Neural cell (in vitro differentiated cells): ENCODE data around the gene THRAP3. TPM values are rescaled to one million over a fixed set of nuclear protein-coding genes. Genes with fewer than 3 reads are reported as not detected.

ENCODE experiments used
- H2AFZ ChIP-seq: fragments of 200-600, 300-800 bp; sonication (generic), shearing (Covaris generic); 2 replicates; pipeline ENCODE4 v1.6.0; 2014; ENCODE audit warnings: low read depth, mild to moderate bottlenecking, antibody characterized with exemption, low read length, moderate library complexity
- H3F3A ChIP-seq: fragments of 200-600 bp; shearing (Covaris generic); 2 replicates; pipeline ENCODE4 v1.6.1; 2016; ENCODE audit warnings: mild to moderate bottlenecking, moderate library complexity, mixed read lengths, antibody characterized with exemption, low read length; ENCODE audit not compliant: insufficient read depth, poor library complexity, severe bottlenecking
- H3K27ac ChIP-seq: fragments of 200-600, 300-800 bp; sonication (generic), shearing (Covaris generic); 2 replicates; pipeline ENCODE4 v1.5.1; 2014; ENCODE audit warnings: mild to moderate bottlenecking, low read length, moderate library complexity
- H3K27me3 ChIP-seq: fragments of 300-800, 200-600 bp; sonication (generic), shearing (Covaris generic); 2 replicates; pipeline ENCODE4 v1.6.0; 2014; ENCODE audit warnings: mild to moderate bottlenecking, low read depth, low read length, moderate library complexity; ENCODE audit not compliant: insufficient read depth
- H3K36me3 ChIP-seq: fragments of 300-800, 200-600 bp; sonication (generic), shearing (Covaris generic); 2 replicates; pipeline ENCODE4 v1.5.1; 2014; ENCODE audit warnings: mild to moderate bottlenecking, antibody characterized with exemption, low read length, moderate library complexity; ENCODE audit not compliant: insufficient read depth
- H3K4me2 ChIP-seq: fragments of 300-800, 200-600 bp; sonication (generic), shearing (Covaris generic); 2 replicates; pipeline ENCODE4 v1.6.0; 2014; ENCODE audit warnings: mild to moderate bottlenecking, low read length
- H3K4me3 ChIP-seq: fragments of 300-800, 200-600 bp; sonication (generic), shearing (Covaris generic); 2 replicates; pipeline ENCODE4 v1.5.1; 2014; ENCODE audit warnings: mild to moderate bottlenecking, low read length, moderate library complexity
- H3K79me2 ChIP-seq: fragments of 200-600 bp; shearing (Covaris generic); replicated peaks from 2 replicates; pipeline ENCODE4 v1.6.0; 2014; ENCODE audit warnings: mild to moderate bottlenecking, low read length, moderate library complexity; ENCODE audit not compliant: insufficient read depth
- H3K9ac ChIP-seq: fragments of 300-800, 200-600 bp; sonication (generic), shearing (Covaris generic); 2 replicates; pipeline ENCODE4 v1.6.1; 2016; ENCODE audit warnings: mild to moderate bottlenecking, low read length, mixed read lengths
- H3K9me2 ChIP-seq: fragments of 200-600 bp; shearing (Covaris generic); 2 replicates; pipeline ENCODE4 v1.6.1; 2016; ENCODE audit warnings: mild to moderate bottlenecking, low read length, mixed read lengths; ENCODE audit not compliant: insufficient read depth
- H3K9me3 ChIP-seq: fragments of 200-600, 300-800 bp; sonication (generic), shearing (Covaris generic); 2 replicates; pipeline ENCODE4 v1.6.1; 2016; ENCODE audit warnings: mild to moderate bottlenecking, mixed run types, low read length, moderate library complexity, mixed read lengths
- H4K20me1 ChIP-seq: fragments of 200-600 bp; shearing (Covaris generic); 2 replicates; pipeline ENCODE4 v1.6.1; 2016; ENCODE audit warnings: mild to moderate bottlenecking, mixed run types; ENCODE audit not compliant: insufficient read depth
- CTCF ChIP-seq: fragments of 450-650 bp; IDR thresholded peaks from 2 replicates; pipeline ENCODE4 v1.5.1; 2014; ENCODE audit warnings: antibody characterized with exemption, mild to moderate bottlenecking, moderate library complexity; ENCODE audit not compliant: poor library complexity, severe bottlenecking
- EP300 ChIP-seq: fragments of 450-650 bp; conservative IDR thresholded peaks from 2 replicates; pipeline ENCODE4 v1.6.1; 2014; ENCODE audit warnings: antibody characterized with exemption, mild to moderate bottlenecking, moderate library complexity; ENCODE audit not compliant: poor library complexity, severe bottlenecking
- EZH2 ChIP-seq: fragments of 200-600, 300-800 bp; shearing (Covaris generic), sonication (generic); IDR thresholded peaks from 2 replicates; pipeline ENCODE4 v1.6.1; 2014; ENCODE audit warnings: antibody characterized with exemption, low read length, borderline replicate concordance, mild to moderate bottlenecking; ENCODE audit not compliant: insufficient read depth, poor library complexity, severe bottlenecking
- MXI1 ChIP-seq: fragments of 450-650 bp; conservative IDR thresholded peaks from 2 replicates; pipeline ENCODE4 v1.6.1; 2014; ENCODE audit warnings: antibody characterized with exemption, mild to moderate bottlenecking; ENCODE audit not compliant: poor library complexity, severe bottlenecking
- POLR2AphosphoS5 ChIP-seq: IDR thresholded peaks from 2 replicates; pipeline ENCODE4 v1.6.1; 2012
- RAD21 ChIP-seq: fragments of 450-650 bp; conservative IDR thresholded peaks from 2 replicates; pipeline ENCODE4 v1.6.1; 2014; ENCODE audit warnings: antibody characterized with exemption, mild to moderate bottlenecking, moderate library complexity
- REST ChIP-seq: IDR thresholded peaks from 2 replicates; pipeline ENCODE4 v1.6.1; 2012; ENCODE audit warnings: borderline replicate concordance
- SMC3 ChIP-seq: fragments of 450-650 bp; conservative IDR thresholded peaks from 2 replicates; pipeline ENCODE4 v1.6.1; 2014; ENCODE audit warnings: antibody characterized with exemption, mild to moderate bottlenecking, moderate library complexity; ENCODE audit not compliant: poor library complexity
- TAF1 ChIP-seq: IDR thresholded peaks from 2 replicates; pipeline ENCODE4 v1.6.1; 2012; ENCODE audit warnings: low read depth
- polyA plus RNA-seq: library from polyadenylated mRNA; depleted of rRNA; stranded (reverse); fragments of >200 nt; gene quantifications from 2 replicates; pipeline ENCODE4 v1.2.3, GENCODE V29; 2014

The THRAP3 gene
- polyA plus RNA-seq, 1 donor from 2014 or later = 54.4 TPM

- Histone ChIP-seq H3K4me2 (no peak overlapping the region), H3K9me3 (no peaks in the 10 kb centered on the region), H3K9me2 (no peaks in the 10 kb centered on the region), H2AFZ (no peak overlapping the region), H3K27ac (no peak overlapping the region), H3K36me3 (peaks cover 6% of the 10 kb centered on the region), H3K79me2 (no peaks in the 10 kb centered on the region), H3K9ac (no peak overlapping the region), H3K27me3 (no peaks in the 10 kb centered on the region), H3F3A (no peaks in the 10 kb centered on the region), H3K4me3 (no peak overlapping the region), H4K20me1 (no peaks in the 10 kb centered on the region)
- TF ChIP-seq SMC3 = no peak
These were observed 77.0 kb downstream of the THRAP3 start for GRCh38 chr1:36301220-36301619.

GRCh38 chr1:36303244-36303643, 79.0 kb downstream of the THRAP3 start:
- Histone ChIP-seq H3K4me2 (no peak overlapping the region), H3K9me3 (no peaks in the 10 kb centered on the region), H3K27ac (no peak overlapping the region), H3K4me3 (no peak overlapping the region), H3K9ac (no peak overlapping the region), H2AFZ (no peak overlapping the region), H3K79me2 (no peaks in the 10 kb centered on the region), H3K27me3 (no peaks in the 10 kb centered on the region), H4K20me1 (no peaks in the 10 kb centered on the region), H3K9me2 (no peaks in the 10 kb centered on the region), H3K36me3 (no peaks in the 10 kb centered on the region), H3F3A (no peaks in the 10 kb centered on the region)
- no peak for TF ChIP-seq RAD21
- TF ChIP-seq EZH2 = no peak
- TF ChIP-seq EP300 = no peak
- no peak for TF ChIP-seq SMC3
- TF ChIP-seq POLR2AphosphoS5 = no peak
- TF ChIP-seq TAF1 = no peak
- TF ChIP-seq CTCF = no peak
- no peak for TF ChIP-seq MXI1

- Histone ChIP-seq H3K27ac (no peak overlapping the region), H3K36me3 (no peaks in the 10 kb centered on the region), H3K79me2 (no peaks in the 10 kb centered on the region), H3K4me2 (no peak overlapping the region), H3K9me2 (no peaks in the 10 kb centered on the region), H3K9ac (no peak overlapping the region), H3F3A (no peaks in the 10 kb centered on the region), H3K9me3 (no peaks in the 10 kb centered on the region), H4K20me1 (no peaks in the 10 kb centered on the region), H3K4me3 (no peak overlapping the region), H2AFZ (no peak overlapping the region), H3K27me3 (no peaks in the 10 kb centered on the region)
- TF ChIP-seq EZH2 = no peak
- no peak for TF ChIP-seq MXI1
- no peak for TF ChIP-seq EP300
- TF ChIP-seq SMC3 = no peak
- TF ChIP-seq CTCF = no peak
- no peak for TF ChIP-seq POLR2AphosphoS5
- TF ChIP-seq TAF1 = no peak
- no peak for TF ChIP-seq RAD21
- TF ChIP-seq REST = no peak
These were observed 79.6 kb downstream of the THRAP3 start for GRCh38 chr1:36303650-36304360.
